Activated CD8-positive, alpha-beta memory T cell treated with anti-CD3 and anti-CD28 coated beads, Interleukin-2, amount 50 U/mL, for 24 hours (primary cell): ENCODE measurements around the gene NXPE1.
"Not testable (repeated sequence)": the region's sequence is repeated elsewhere in the genome, so short reads cannot be mapped to it uniquely, and the experiment has no call there.

Source experiments
- DNase-seq: peaks from one replicate; pipeline ENCODE4 v3.0.0-alpha.2; 2020; ENCODE audit errors: extremely low read depth

NXPE1 gene

DNA sequence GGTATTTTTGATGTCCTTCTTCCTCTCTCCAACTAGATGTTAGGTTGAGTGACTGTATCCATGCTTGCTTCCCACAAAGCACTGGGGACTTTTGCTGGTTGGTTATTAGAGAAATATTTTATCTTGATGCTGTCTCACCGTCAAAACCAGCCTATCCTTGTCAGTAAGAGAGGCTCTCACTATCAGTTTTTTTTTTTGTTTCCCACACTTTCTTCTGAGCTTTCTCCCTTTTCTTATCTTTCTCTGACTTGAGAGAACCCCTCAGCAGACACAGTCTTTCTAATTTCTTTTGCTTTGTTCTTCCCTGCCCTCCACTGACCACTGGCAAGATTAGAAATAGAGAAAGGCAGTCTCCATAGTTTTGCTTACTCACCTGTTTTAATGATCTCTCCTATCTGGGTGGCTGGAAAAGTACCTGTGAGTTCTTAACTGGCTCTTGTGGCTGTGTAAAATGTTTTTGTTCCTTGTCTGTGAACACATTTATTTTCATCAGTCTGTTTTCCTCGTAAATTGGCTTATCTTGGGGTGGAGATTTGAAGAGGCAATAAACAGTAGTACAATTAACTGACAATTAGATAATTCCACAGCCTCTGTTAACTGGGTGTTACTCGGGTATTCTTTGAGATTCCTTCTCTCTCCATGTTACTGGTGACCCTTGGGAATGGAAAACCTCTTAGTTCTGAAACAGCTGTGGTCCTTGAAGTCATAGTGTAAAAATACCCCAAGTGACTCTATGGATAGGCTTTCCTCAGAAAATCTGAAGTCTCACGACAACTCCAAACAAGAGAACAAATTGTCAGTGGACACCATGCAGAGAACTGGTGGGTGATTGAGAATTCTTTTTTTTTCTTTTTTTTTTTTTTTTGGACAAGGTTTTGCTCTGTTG lies at the start of gene NXPE1:
TSS of gene NXPE1 (minus strand) at position 457 of the 886 bp plus-strand sequence. CDS start 8,680 bp downstream, outside the sequence.
- DNase-seq, result no peak

- DNase-seq, result no peak
Measured at GRCh38 chr11:114609429-114609828, 49.7 kb upstream of the NXPE1 start.

- not testable (repeated sequence) for DNase-seq
Measured at GRCh38 chr11:114608605-114609004, 48.9 kb upstream of the NXPE1 start.

DNA sequence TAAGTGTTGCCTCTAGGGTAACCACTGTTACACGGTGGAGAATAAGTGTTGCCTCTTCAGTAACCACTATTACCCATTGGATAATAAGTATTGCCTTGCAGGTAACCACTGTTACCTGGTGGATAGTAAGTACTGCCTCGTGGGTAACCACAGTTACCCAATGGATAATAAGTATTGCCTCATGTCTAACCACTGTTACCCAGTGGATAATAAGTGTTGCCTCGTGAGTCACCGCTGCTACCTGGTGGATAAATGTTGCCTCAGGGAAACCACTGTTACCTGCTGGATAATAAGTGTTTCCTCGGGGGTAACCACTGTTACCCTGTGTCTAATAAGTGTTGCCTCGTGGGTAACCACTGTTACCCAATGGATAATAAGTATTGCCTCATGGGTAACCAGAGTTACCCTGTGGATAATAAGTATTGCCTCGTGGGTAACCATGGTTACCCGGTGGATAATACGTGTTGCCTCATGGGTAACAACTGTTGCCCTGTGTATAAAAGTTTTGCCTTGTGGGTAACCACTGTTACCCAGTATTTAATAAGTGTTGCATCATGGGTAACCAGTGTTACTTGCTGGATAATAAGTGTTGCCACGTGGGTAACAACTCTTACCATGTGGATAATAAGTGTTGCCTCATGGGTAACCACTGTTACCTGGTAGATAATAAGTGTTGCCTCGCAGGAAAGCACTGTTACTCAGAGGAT lies 48.2 kb upstream of the NXPE1 start:
- no peak for DNase-seq

DNA sequence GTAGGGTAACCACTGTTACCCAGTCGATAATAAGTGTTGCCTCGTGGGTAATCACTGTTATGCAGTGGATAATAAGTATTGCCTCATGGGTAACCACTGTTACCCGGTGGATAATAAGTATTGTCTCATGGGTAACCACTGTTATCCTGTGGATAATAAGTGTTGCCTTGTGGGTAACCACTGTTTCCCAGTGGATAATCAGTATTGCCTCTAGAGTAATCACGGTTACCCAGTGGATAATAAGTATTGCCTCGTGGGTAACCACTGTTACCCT lies 47.1 kb upstream of the NXPE1 start:
- not testable (repeated sequence) for DNase-seq

DNA sequence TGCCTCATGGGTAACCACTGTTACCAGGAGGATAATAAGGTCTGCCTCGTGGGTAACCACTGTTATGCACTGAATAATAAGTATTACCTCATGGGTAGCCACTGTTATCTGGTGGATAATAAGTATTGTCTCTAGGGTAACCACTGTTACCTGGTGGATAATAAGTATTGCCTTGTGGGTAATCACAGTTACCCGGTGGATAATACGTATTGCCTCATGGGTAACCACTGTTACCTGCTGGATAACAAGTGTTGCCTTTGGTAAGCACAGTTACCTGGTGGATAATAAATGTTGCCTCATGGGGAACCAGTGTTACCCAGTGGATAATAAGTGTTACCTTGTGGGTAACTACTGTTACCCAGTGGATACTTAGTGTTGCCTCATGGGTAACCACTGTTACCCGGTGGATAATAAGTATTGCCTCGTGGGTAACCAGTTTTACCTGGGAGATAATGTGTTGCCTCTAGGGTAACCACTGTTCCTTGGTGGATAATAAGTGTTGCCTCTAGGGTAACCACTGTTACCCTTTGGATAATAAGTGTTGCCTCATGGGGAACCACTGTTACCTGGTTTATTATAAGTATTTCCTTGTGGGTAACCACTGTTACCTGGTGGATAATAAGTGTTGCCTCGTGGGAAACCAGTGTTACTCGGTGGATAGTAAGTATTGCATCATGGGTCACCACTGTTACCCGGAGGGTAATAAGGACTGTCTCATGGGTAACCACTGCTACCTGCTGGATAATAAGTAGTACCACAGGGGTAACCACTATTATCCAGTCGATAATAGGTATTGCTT lies 46.5 kb upstream of the NXPE1 start:
- no peak for DNase-seq

- no peak for DNase-seq
Measured at GRCh38 chr11:114605370-114605769, 45.7 kb upstream of the NXPE1 start.

DNA sequence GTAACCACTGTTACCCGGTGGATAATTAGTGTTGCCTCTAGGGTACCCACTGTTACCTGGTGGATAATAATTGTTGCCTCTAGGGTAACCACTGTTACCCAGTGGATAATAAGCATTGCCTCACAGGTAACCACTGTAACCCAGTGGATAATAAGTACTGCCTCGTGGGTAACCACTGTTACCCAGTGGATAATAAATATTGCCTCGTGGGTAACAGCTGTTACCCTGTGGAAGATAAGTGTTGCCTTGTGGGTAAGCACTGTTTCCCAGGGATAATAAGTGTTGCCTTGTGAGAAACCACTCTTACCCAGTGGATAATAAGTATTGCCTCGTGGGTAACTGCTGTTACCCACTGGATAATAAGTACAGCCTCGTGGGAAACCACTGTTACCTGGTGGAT lies 45.2 kb upstream of the NXPE1 start:
- no peak for DNase-seq

DNA sequence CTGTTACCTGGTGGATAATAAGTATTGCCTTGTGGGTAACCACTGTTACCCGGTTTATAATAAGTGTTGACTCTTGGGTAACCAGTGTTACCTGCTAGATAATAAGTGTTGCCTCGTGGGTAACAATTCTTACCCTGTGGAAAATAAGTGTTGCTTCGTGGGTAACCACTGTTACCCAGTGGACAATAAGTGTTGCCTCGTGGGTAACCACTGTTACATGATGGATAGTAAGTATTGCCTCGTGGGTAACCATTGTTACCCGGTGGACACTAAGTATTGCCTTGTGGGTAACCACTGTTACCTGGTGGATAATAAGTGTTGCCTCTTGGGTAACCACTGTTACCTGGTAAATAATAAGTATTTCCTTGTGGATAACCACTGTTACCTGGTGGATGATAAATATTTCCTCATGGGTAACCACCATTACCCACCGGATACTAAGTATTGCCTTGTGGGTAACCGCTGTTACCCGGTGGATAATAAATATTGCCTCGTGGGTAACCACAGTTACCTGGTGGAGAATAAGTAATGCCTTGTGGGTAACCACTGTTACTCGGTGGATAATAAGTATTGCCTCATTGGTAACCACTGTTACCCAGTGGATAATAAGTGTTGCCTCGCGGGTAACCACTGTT lies 44.6 kb upstream of the NXPE1 start:
- DNase-seq, result no peak

DNA sequence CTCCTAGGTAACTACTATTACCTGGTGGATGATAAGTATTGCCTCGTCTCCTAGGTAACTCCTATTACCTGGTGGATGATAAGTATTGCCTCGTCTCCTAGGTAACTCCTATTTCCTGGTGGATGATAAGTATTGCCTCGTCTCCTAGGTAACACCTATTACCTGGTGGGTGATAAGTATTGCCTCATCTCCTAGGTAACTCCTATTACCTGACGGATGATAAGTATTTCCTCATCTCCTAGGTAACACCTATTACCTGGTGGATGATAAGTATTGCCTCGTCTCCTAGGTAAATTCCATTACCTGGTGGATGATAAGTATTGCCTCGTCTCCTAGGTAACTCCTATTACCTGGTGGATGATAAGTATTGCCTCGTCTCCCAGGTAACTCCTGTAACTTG lies 43.5 kb upstream of the NXPE1 start:
- not testable (repeated sequence) for DNase-seq

- DNase-seq, result no peak
Measured at GRCh38 chr11:114598461-114598860, 38.8 kb upstream of the NXPE1 start.

DNA sequence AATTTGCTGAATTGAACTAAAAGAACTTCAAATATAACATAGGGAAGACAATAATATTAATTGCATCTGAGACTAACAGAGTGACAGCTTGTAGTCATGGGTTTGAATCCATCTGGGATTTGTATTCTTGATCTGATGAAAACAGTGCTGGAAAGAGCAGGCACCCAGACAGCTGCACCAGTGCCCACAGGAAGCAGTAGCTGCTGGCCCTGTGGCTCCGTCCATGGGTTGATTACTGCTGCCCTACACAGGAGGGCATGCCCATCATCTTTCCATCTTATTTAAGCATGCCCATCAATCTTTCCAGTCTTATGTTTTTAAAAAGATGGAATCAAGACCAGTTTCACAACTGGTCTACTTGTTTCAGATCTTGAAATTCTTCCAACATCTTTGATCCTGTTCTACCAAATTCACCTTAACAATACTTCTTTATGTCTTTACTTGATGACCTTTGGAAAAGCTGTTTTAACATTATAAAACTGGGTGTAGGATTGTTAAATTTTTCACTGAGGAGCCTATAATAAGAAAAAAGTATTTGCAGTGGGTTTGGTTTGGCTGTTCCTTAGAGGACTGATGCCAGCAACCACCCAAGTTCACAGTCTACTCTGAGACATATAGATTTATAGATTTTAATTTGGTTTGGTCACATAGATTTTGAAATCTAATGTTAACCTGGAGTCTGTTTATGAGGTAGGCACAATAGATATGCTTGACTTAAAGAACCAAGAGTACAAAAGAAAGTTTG lies 36.7 kb upstream of the NXPE1 start:
- DNase-seq, result no peak

- no peak for DNase-seq
Measured at GRCh38 chr11:114595571-114595970, 35.9 kb upstream of the NXPE1 start, which contains the start of gene NXPE4. NXPE4 (minus strand) TSS chr11:114595786; CDS start chr11:114594759, 1,027 bp downstream.

GRCh38 chr11:114594703-114595102 lies 35.0 kb upstream of the NXPE1 start:
- no peak for DNase-seq

- no peak for DNase-seq
Measured at GRCh38 chr11:114587398-114587953, 27.8 kb upstream of the NXPE1 start.

- no peak for DNase-seq
Measured at GRCh38 chr11:114586797-114587196, 27.1 kb upstream of the NXPE1 start.

DNA sequence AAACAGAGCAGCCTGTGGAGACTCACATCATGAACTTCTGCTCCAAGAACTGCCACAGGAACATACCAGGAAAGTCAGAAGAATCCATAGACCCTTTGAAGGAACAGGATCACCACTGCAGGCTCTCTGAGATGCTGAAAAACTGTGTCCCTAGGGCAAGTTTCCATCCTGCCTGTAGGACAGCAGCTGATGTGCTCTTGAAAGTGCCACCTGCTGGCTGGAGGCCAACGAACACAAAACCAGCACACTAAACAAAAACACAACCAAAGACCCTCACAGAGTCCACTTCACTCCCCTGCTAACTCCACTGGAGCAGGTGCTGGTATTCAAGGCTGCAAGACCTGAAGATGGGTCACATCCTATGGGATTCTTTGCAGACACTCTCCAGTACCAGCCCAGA lies 12.0 kb upstream of the NXPE1 start:
- no peak for DNase-seq

DNA sequence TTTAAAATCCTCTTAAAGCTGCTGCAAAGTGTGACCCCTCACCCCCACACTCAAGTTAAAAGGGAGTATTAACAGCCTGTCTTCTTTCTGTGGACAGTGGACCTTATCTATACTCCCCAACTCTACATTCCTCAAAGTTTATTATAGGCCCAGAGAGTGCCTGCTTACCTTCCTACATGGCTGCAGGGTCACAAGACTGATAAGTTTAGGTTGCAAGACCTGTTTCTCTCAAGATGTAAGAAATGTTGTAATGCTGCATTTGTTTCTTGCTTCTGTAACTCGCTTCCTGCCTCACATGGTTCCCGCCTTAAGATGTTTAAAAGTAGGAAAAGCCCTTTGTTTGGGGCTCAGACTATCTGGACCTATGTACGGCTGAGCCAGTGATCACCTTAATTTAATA lies 10.1 kb upstream of the NXPE1 start:
- DNase-seq, result no peak

DNA sequence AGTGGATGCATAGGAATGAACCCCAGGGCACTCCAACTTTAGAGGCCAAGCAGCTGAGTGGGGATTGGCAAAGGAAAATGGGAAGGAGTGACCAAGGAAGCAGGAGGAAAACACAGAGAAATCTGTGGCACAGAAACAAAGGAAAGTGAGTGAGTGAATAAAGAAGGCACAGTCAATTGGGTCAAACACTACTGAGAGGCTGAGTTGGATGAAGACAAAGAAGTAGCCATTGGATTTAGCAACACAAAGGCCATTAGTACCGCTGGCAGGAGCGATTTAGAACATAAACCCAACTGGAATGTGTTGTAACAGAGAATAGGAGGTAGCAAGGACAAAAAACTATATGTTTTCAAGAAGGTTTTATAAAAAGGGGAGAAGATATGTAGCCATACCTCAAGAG lies 6.6 kb upstream of the NXPE1 start:
- DNase-seq, result no peak

DNA sequence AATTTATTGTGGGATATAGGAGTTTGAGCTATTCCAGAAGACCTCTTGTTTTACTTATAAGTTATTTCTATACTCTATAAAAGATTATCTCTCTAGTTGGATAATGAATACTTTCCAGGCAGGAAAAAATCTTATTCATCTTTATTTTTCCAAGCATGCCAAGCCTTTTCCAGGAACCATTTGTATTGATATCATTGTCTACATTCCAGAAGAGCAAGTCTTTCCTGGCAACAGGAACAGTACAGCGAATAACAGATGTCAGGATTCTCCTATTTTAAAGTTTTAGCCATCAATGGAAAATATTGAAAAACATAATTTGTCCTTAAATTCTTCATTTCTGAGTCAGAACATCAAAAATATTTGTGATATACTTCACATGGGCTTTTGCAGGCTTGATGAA lies 5.2 kb upstream of the NXPE1 start:
- DNase-seq, result no peak

DNA sequence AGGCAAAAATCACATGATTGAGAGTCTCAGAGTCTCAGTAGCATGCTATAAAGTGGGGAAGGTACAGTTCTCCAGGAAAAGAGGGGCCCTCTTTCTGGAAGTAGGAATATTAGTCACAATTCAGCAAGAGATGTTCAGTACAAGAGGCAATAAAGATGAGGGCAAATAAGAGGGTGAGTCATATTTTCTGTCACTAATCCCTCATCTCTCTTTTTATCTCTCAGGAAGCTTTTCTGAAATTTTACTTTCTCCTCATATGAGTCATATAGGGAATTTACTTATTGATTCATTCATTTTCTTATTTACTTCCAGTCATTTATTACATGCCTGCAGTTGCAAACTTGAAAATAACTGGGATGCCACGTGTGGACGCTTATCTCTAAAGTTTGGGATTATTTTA lies 3.4 kb upstream of the NXPE1 start:
- DNase-seq, result no peak
